ENCODE results near the gene TNIK. TPM values are rescaled to one million over a fixed set of nuclear protein-coding genes. Genes with fewer than 3 reads are reported as not detected.

Gene TNIK
- total RNA-seq, 3 donors from 2014 or later, result 7.4 to 17.6 (median 10.2) TPM

DNA sequence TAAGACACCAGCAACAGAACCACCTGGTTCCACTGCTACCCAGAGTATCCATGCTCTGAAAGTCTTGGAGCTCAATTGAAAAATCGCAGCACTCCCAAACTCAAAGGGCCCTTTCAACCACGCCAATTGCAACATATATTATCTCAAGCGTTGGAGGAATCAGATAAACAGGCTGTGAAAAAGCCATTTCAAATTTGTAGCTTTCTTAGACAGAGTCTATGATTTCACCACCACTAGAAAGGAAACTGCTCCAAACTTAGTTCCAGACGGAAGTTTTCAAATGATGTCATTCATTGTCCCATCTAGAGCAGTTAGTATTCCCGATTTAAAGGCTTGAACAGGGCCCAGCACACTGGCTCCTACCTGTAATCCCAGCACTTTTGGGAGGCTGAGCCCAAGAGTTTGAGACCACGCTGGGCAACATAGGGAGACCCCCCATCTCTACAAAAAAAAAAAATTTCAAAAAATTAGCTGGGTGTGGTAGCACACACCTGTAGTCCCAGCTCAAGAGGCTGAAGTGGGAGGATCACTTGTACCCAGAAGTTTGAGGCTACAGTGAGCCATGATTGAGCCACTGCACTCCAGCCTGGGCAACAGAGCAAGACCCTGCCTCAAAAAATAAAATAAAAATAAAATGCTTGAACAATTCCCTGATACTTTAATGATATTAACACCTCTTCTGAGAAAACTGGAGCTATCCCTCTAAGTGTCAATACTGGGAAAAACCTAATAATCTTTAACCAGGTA, 16.8 kb downstream of the TNIK start:
- Histone ChIP-seq H3K9me3 (no peaks in the 10 kb centered on the region), H3K36me3 (no peaks in the 10 kb centered on the region)
- DNase-seq (ENCODE audit: low spot score in 2 of 2), result no peak

DNA sequence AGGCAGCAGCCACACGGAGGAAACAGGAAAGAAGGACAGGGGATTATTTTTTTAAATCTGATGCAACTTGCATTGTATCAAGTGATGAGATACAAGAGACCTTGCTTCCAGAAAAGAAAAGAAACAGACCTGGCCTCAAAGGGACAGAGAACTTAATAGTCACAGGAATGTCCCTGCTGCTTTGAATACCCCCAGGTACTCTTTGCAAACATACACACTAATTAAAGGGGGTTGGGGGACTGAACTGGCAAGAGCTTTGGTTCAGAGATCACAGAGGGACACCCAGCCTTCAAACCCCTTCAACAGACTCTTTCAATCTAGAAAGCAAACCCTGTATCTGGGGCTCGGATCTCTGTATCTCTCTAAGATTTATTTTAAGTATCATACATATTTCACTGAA, 18.0 kb downstream of the TNIK start:
- Histone ChIP-seq H3K36me3 (no peaks in the 10 kb centered on the region), H3K4me1 (no peaks in the 10 kb centered on the region), H3K4me3 (no peak overlapping the region), H3K27ac (no peak overlapping the region), H3K27me3 (no peaks in the 10 kb centered on the region), H3K9me3 (no peaks in the 10 kb centered on the region)
- TF ChIP-seq, protein P1, sequence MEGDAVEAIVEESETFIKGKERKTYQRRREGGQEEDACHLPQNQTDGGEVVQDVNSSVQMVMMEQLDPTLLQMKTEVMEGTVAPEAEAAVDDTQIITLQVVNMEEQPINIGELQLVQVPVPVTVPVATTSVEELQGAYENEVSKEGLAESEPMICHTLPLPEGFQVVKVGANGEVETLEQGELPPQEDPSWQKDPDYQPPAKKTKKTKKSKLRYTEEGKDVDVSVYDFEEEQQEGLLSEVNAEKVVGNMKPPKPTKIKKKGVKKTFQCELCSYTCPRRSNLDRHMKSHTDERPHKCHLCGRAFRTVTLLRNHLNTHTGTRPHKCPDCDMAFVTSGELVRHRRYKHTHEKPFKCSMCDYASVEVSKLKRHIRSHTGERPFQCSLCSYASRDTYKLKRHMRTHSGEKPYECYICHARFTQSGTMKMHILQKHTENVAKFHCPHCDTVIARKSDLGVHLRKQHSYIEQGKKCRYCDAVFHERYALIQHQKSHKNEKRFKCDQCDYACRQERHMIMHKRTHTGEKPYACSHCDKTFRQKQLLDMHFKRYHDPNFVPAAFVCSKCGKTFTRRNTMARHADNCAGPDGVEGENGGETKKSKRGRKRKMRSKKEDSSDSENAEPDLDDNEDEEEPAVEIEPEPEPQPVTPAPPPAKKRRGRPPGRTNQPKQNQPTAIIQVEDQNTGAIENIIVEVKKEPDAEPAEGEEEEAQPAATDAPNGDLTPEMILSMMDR (IDR thresholded peaks at IDR 0.05), result no peak
- TF ChIP-seq POLR2AphosphoS5 (IDR thresholded peaks at IDR 0.05) (no peak), POLR2A (IDR thresholded peaks at IDR 0.05) (no peak)
- no peak for DNase-seq (ENCODE audit: low spot score in 2 of 2)
- intact Hi-C loops (cut with DNase I; ENCODE audit: low total_unique reads), result no loop called here

More for the DNA sequence above, 16.8 kb downstream of the TNIK start:
- no peak overlapping the region for H3K27ac ChIP-seq
- TF ChIP-seq, protein P1 (IDR thresholded peaks at IDR 0.05), result no peak
- TF ChIP-seq POLR2AphosphoS5 (IDR thresholded peaks at IDR 0.05), result no peak
- no peaks in the 10 kb centered on the region for H3K4me1 ChIP-seq
- no peak overlapping the region for H3K4me3 ChIP-seq
- no peaks in the 10 kb centered on the region for H3K27me3 ChIP-seq
- intact Hi-C loops (cut with DNase I; ENCODE audit: low total_unique reads), result no loop called here

DNA sequence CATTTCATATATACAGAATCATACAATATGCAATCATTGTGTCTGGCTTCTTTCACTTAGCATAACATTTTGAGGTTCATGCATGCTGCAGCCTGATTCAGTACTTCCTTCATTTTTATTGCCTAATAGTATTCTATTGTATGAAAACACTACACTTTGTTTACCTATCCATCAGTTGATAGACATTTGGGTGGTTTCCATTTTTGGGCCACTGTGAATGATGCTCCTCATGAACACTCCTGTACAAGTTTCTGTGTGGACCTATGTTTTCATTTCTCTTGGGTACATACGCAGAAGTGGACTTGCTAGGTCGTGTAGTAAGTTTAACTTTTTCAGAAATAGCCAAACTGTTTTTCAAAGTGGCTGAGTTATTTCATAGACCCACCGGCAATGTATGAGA, 18.8 kb downstream of the TNIK start:
- Histone ChIP-seq H3K4me1 (no peaks in the 10 kb centered on the region), H3K27ac (no peak overlapping the region), H3K9me3 (no peaks in the 10 kb centered on the region), H3K36me3 (no peaks in the 10 kb centered on the region), H3K4me3 (no peak overlapping the region), H3K27me3 (no peaks in the 10 kb centered on the region)
- no peak for DNase-seq (ENCODE audit: low spot score in 2 of 2)
- TF ChIP-seq, protein P1 (IDR thresholded peaks at IDR 0.05), result no peak
- TF ChIP-seq POLR2A (IDR thresholded peaks at IDR 0.05) (no peak), POLR2AphosphoS5 (IDR thresholded peaks at IDR 0.05) (no peak)
- intact Hi-C loops (cut with DNase I; ENCODE audit: low total_unique reads), result no loop called here

DNA sequence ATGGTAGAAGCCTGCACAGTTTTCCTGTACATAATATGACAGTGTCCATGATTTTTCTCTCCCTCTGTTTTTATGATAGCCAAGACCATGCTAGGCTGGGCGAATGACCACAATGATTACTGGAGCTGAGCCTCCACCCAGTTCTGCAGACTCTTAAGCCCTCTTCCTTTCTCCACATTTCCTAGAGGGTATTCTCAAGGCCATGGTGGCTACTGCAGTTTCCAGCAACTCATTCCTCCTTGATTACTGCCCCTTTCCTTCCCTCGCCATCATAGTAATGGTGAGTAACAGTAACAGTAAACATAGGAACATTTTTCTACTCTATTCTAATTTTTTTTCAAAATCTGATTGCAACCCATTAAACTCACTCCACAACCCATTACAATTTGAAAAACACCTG, 20.2 kb downstream of the TNIK start:
- no peak overlapping the region for H3K27ac ChIP-seq
- TF ChIP-seq POLR2A (IDR thresholded peaks at IDR 0.05) (no peak), POLR2AphosphoS5 (IDR thresholded peaks at IDR 0.05) (no peak)
- TF ChIP-seq, protein P1 (IDR thresholded peaks at IDR 0.05), result no peak
- no peaks in the 10 kb centered on the region for H3K27me3 ChIP-seq
- intact Hi-C loops (cut with DNase I; ENCODE audit: low total_unique reads), result no loop called here
- H3K9me3 ChIP-seq, result no peaks in the 10 kb centered on the region
- DNase-seq (ENCODE audit: low spot score in 2 of 2), result no peak
- H3K4me3 ChIP-seq, result no peak overlapping the region
- H3K4me1 ChIP-seq, result no peaks in the 10 kb centered on the region
- no peaks in the 10 kb centered on the region for H3K36me3 ChIP-seq

DNA sequence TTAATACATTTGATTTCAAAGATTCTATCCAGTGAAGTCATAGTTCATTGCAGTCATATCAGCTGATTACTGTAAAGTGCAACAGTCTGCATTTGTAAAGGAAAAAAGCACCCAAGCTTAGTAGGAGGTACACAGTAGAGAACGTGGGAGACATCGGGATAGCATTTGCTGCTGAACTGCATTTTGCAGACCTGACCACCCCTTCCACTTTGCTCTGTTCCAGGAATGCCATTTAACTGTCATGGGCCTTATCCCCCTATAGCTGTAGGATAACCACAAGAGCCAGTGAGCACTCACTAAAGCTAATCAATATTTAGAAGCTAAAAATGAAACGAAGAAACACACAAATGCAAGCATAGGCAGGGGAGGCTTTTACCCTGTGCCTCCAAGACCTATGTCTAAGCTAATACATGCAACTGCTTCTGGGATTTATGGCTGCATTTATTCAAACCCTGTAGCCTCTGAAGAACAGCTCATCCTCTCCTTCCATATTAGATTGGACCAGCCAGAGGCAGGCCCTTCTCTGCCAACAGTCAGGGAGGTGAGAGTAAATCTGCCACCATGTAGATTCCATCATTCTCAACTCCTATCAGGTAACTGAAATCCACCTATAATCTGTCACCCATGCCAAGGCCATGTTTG, 23.0 kb downstream of the TNIK start:
- Histone ChIP-seq H3K9me3 (no peaks in the 10 kb centered on the region), H3K36me3 (no peaks in the 10 kb centered on the region), H3K27ac (no peak overlapping the region), H3K4me1 (no peaks in the 10 kb centered on the region), H3K27me3 (no peaks in the 10 kb centered on the region), H3K4me3 (no peak overlapping the region)
- DNase-seq (ENCODE audit: low spot score in 2 of 2), result no peak
- intact Hi-C loops (cut with DNase I; ENCODE audit: low total_unique reads), result no loop called here
- TF ChIP-seq, protein P1 (IDR thresholded peaks at IDR 0.05), result no peak
- no peak for TF ChIP-seq POLR2AphosphoS5 (IDR thresholded peaks at IDR 0.05)

All from breast epithelium (tissue), 4 donors.